K562 (cell line): Measurements from ENCODE around the gene RPS8. TPM values are rescaled to one million over a fixed set of nuclear protein-coding genes. Genes with fewer than 3 reads are reported as not detected.
A peak's percentile ranks its signal among the peaks of the same experiment; 100 is the strongest.

Source experiments
- ATF1 ChIP-seq, 2 experiments: fragments of 450-650 bp in 1 of 2; IDR thresholded peaks; 2 replicates each; pipeline ENCODE4 v1.6.1; 2016; ENCODE audit warnings: missing compliant biosample characterization in 1 of 2, missing genetic modification characterization in 1 of 2
- CEBPB ChIP-seq: fragments of 450-650 bp; IDR thresholded peaks from 2 replicates; pipeline ENCODE4 v1.6.1; 2016; ENCODE audit warnings: missing genetic modification characterization, missing compliant biosample characterization
- DACH1 ChIP-seq: fragments of 450-650 bp; IDR thresholded peaks from 2 replicates; pipeline ENCODE4 v1.6.1; 2018; ENCODE audit not compliant: partially characterized antibody
- E2F3 ChIP-seq: fragments of 250-450 bp; sonication (Bioruptor Pico); IDR thresholded peaks from 2 replicates; pipeline ENCODE4 v1.4.0; 2020; ENCODE audit warnings: mild to moderate bottlenecking
- ETV6 ChIP-seq, 3 experiments: fragments of 150-350 bp in 1 of 3; sonication (generic) in 1 of 3; formaldehyde crosslinking in 1 of 3; IDR thresholded peaks; 2 replicates each; pipeline versions ENCODE4 v1.6.1 to v1.8.0; 2014 to 2022; ENCODE audit warnings: borderline replicate concordance in 2 of 3, low read depth in 2 of 3, antibody characterized with exemption in 1 of 3, low read length in 1 of 3, mild to moderate bottlenecking in 1 of 3, missing genetic modification reagents in 1 of 3
- FOXP1 ChIP-seq: sonication (generic); formaldehyde crosslinking; IDR thresholded peaks from 2 replicates; pipeline ENCODE4 v1.8.0; 2022; ENCODE audit warnings: mild to moderate bottlenecking, missing genetic modification reagents
- FUS ChIP-seq: fragments of 200-400 bp; formaldehyde crosslinking; optimal IDR thresholded peaks from 2 replicates; pipeline ENCODE3; 2017; ENCODE audit warnings: low read depth, low read length
- HSF4 ChIP-seq: fragments of 250-450 bp; sonication (Bioruptor Pico); IDR thresholded peaks from 2 replicates; pipeline ENCODE4 v2.1.2; 2022; ENCODE audit warnings: mild to moderate bottlenecking, moderate library complexity, borderline replicate concordance
- NCOR1 ChIP-seq: fragments of 450-650 bp; IDR thresholded peaks from 2 replicates; pipeline ENCODE4 v1.6.1; 2016; ENCODE audit warnings: mild to moderate bottlenecking, moderate library complexity
- OTX1 ChIP-seq: fragments of 450-650 bp; formaldehyde crosslinking; IDR thresholded peaks from 2 replicates; pipeline ENCODE4 v1.4.0; 2022; ENCODE audit warnings: mild to moderate bottlenecking
- PCBP2 ChIP-seq: fragments of 200-400 bp; formaldehyde crosslinking; IDR thresholded peaks from 2 replicates; pipeline ENCODE4 v1.6.1; 2018; ENCODE audit warnings: low read length, low read depth, mild to moderate bottlenecking, moderate library complexity; ENCODE audit not compliant: poor library complexity, severe bottlenecking
- RAD51 ChIP-seq: fragments of 450-650 bp; IDR thresholded peaks from 2 replicates; pipeline ENCODE4 v1.7.1; 2016; ENCODE audit warnings: low read depth, mild to moderate bottlenecking, borderline replicate concordance
- SNIP1 ChIP-seq: fragments of 450-650 bp; IDR thresholded peaks from 2 replicates; pipeline ENCODE4 v1.7.1; 2017; ENCODE audit warnings: low read depth, mild to moderate bottlenecking
- SRSF1 ChIP-seq: fragments of 200-400 bp; formaldehyde crosslinking; IDR thresholded peaks from 2 replicates; pipeline ENCODE4 v1.6.1; 2017; ENCODE audit warnings: mild to moderate bottlenecking, low read depth, low read length, moderate library complexity
- ZNF639 ChIP-seq, 2 experiments: fragments of 200-800 bp in 1 of 2; sonication (Bioruptor generic) in 1 of 2; sonication (generic) in 1 of 2; formaldehyde crosslinking in 1 of 2; IDR thresholded peaks in 1 of 2; conservative IDR thresholded peaks in 1 of 2; 2 replicates each; pipeline versions ENCODE4 v1.5.0 to v1.6.1; 2016 to 2020; ENCODE audit warnings: missing compliant biosample characterization in 1 of 2, missing genetic modification characterization in 1 of 2, missing genetic modification reagents in 1 of 2
- ZNF644 ChIP-seq: fragments of 200-800 bp; sonication (Bioruptor generic); IDR thresholded peaks from 2 replicates; pipeline ENCODE4 v1.6.1; 2016; ENCODE audit warnings: low read depth, missing genetic modification characterization, missing compliant biosample characterization
- ZNF695 ChIP-seq: fragments of 450-650 bp; formaldehyde crosslinking; IDR thresholded peaks from 2 replicates; pipeline ENCODE4 v1.4.0; 2020; ENCODE audit warnings: mild to moderate bottlenecking, moderate library complexity
- ZNF780A ChIP-seq: fragments of 250-450 bp; sonication (Bioruptor Pico); IDR thresholded peaks from 2 replicates; pipeline ENCODE4 v1.5.0; 2021; ENCODE audit warnings: mild to moderate bottlenecking
- ZNF785 ChIP-seq: fragments of 250-450 bp; sonication (Bioruptor Pico); IDR thresholded peaks from 2 replicates; pipeline ENCODE4 v1.4.0; 2020; ENCODE audit warnings: mild to moderate bottlenecking
- polyA plus RNA-seq, 8 experiments: library from polyadenylated mRNA; depleted of rRNA in 4 of 8; stranded (reverse) in 5 of 8; unstranded in 3 of 8; fragments of >200 nt; fragmentation: Nextera tagmentation in 2 of 8; fragmentation: Illumina TruSeq in 1 of 8; extraction: Ambion mirVana in 2 of 8; extraction: Trizol in 1 of 8; gene quantifications; 2 replicates each; pipeline versions ENCODE4 v1.2.1 to v1.2.3, GENCODE V29; 2011 to 2014; ENCODE audit warnings: inconsistent platforms in 1 of 8, missing spikeins in 1 of 8
- total RNA-seq, 7 experiments: library from RNA; depleted of rRNA in 6 of 7; stranded (reverse); fragments of >200 nt in 6 of 7; fragmentation: Illumina TruSeq in 2 of 7; extraction: Trizol in 2 of 7; gene quantifications; 2 replicates each; pipeline versions ENCODE4 v1.2.1 to v1.2.3, GENCODE V29; 2011 to 2021; ENCODE audit warnings: low replicate concordance in 1 of 7
- TF ChIP-seq, protein P1 (sequence below): fragments of 200-800 bp; sonication (Bioruptor generic); IDR thresholded peaks from 2 replicates; pipeline ENCODE4 v1.6.1; 2016; ENCODE audit warnings: missing genetic modification characterization, missing compliant biosample characterization

Gene RPS8
- total and polyA plus RNA-seq, 9 of the 15 experiments (the other 6 are each of a cell fraction or from before 2014, with no cell fraction given) = 2,431 to 4,168 (median 3,109) TPM

GRCh38 chr1:44739307-44740178 is 35.8 kb upstream of the RPS8 start, which contains the start of gene KIF2C (continued):
- TF ChIP-seq NCOR1 (peak; percentile 5; the same call in 1 of the 2 replicates), OTX1 (CRISPR knock-in tag) (0 out of 2 replicates have a peak, but pooled peaks have one; percentile 60), E2F3 (peak; percentile 70; the same call in 1 of the 2 replicates), ETV6 (IDR thresholded peaks at IDR 0.05; ENCODE audit: borderline replicate concordance in 1 of 2, low read depth in 2 of 2, low read length in 1 of 2) (peak in 1 of 2 experiments; percentile 44; a peak in 1 of 4 replicates), ETV6 (CRISPR knock-in tag; IDR thresholded peaks at IDR 0.05; ENCODE audit: borderline replicate concordance) (no peak), ATF1 (CRISPR knock-in tag; IDR thresholded peaks at IDR 0.05) (peak; percentile 59; the same call in 1 of the 2 replicates), ATF1 (tag; IDR thresholded peaks at IDR 0.05) (peak; percentile 98), ZNF785 (no peak), FUS (no peak), CEBPB (tag) (no peak), RAD51 (no peak; the same call in 1 of the 2 replicates), SRSF1 (no peak), ZNF695 (CRISPR knock-in tag) (no peak), PCBP2 (no peak), ZNF639 (CRISPR knock-in tag; conservative IDR thresholded peaks at IDR 0.05 in 1 of 2, IDR thresholded peaks at IDR 0.05 in 1 of 2) (peak in 1 of 2 experiments; percentile 67; a peak in 1 of 4 replicates), DACH1 (no peak), ZNF780A (CRISPR knock-in tag) (no peak), SNIP1 (no peak), ZNF644 (tag) (no peak), HSF4 (CRISPR knock-in tag) (no peak), FOXP1 (CRISPR knock-in tag) (no peak)
- TF ChIP-seq, protein P1, sequence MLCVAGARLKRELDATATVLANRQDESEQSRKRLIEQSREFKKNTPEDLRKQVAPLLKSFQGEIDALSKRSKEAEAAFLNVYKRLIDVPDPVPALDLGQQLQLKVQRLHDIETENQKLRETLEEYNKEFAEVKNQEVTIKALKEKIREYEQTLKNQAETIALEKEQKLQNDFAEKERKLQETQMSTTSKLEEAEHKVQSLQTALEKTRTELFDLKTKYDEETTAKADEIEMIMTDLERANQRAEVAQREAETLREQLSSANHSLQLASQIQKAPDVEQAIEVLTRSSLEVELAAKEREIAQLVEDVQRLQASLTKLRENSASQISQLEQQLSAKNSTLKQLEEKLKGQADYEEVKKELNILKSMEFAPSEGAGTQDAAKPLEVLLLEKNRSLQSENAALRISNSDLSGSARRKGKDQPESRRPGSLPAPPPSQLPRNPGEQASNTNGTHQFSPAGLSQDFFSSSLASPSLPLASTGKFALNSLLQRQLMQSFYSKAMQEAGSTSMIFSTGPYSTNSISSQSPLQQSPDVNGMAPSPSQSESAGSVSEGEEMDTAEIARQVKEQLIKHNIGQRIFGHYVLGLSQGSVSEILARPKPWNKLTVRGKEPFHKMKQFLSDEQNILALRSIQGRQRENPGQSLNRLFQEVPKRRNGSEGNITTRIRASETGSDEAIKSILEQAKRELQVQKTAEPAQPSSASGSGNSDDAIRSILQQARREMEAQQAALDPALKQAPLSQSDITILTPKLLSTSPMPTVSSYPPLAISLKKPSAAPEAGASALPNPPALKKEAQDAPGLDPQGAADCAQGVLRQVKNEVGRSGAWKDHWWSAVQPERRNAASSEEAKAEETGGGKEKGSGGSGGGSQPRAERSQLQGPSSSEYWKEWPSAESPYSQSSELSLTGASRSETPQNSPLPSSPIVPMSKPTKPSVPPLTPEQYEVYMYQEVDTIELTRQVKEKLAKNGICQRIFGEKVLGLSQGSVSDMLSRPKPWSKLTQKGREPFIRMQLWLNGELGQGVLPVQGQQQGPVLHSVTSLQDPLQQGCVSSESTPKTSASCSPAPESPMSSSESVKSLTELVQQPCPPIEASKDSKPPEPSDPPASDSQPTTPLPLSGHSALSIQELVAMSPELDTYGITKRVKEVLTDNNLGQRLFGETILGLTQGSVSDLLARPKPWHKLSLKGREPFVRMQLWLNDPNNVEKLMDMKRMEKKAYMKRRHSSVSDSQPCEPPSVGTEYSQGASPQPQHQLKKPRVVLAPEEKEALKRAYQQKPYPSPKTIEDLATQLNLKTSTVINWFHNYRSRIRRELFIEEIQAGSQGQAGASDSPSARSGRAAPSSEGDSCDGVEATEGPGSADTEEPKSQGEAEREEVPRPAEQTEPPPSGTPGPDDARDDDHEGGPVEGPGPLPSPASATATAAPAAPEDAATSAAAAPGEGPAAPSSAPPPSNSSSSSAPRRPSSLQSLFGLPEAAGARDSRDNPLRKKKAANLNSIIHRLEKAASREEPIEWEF (CRISPR knock-in tag) = 0 out of 2 replicates have a peak, but pooled peaks have one; percentile 6
